WI38 (cell line): Measurements from ENCODE around the gene SLC24A3.

ENCODE experiments used
- H3K4me3 ChIP-seq: 2 replicates; pipeline ENCODE4 v1.5.1; 2011; ENCODE audit warnings: low read depth, mild to moderate bottlenecking, control low read depth, low read length
- TF ChIP-seq, protein P1 (sequence below): IDR thresholded peaks from 2 replicates; pipeline ENCODE4 v1.5.1; 2012; ENCODE audit warnings: low read depth, mild to moderate bottlenecking, control low read depth, low read length

SLC24A3 gene

GRCh38 chr20:19745106-19745505, 532.7 kb downstream of the SLC24A3 start:
- H3K4me3 ChIP-seq: no peak overlapping the region
- TF ChIP-seq, protein P1, sequence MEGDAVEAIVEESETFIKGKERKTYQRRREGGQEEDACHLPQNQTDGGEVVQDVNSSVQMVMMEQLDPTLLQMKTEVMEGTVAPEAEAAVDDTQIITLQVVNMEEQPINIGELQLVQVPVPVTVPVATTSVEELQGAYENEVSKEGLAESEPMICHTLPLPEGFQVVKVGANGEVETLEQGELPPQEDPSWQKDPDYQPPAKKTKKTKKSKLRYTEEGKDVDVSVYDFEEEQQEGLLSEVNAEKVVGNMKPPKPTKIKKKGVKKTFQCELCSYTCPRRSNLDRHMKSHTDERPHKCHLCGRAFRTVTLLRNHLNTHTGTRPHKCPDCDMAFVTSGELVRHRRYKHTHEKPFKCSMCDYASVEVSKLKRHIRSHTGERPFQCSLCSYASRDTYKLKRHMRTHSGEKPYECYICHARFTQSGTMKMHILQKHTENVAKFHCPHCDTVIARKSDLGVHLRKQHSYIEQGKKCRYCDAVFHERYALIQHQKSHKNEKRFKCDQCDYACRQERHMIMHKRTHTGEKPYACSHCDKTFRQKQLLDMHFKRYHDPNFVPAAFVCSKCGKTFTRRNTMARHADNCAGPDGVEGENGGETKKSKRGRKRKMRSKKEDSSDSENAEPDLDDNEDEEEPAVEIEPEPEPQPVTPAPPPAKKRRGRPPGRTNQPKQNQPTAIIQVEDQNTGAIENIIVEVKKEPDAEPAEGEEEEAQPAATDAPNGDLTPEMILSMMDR: no peak

GRCh38 chr20:19745584-19745983, 533.1 kb downstream of the SLC24A3 start:
- H3K4me3 ChIP-seq: no peak overlapping the region
- TF ChIP-seq, protein P1: no peak

- TF ChIP-seq, protein P1: no peak
- no peak overlapping the region for H3K4me3 ChIP-seq
Observed at GRCh38 chr20:19746396-19746795, 534.0 kb downstream of the SLC24A3 start.

DNA sequence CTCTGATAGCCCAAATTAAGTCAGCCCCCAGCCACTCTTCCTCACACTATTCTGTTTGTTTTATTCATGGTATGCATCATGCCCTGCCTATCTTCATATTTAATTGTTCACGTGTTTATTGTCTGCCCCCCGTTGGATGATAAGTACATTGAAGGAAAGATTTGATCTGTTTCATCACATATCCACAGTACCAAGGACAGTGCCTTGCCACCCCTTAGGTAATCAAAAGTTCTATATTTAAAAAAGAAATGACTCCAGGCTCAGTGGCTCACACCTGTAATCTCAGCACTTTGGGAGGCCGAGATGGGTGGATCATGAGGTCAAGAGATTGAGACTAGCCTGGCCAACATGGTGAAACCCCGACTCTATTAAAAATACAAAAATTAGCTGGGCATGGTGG, 535.5 kb downstream of the SLC24A3 start:
- H3K4me3 ChIP-seq: no peak overlapping the region
- TF ChIP-seq, protein P1: no peak

DNA sequence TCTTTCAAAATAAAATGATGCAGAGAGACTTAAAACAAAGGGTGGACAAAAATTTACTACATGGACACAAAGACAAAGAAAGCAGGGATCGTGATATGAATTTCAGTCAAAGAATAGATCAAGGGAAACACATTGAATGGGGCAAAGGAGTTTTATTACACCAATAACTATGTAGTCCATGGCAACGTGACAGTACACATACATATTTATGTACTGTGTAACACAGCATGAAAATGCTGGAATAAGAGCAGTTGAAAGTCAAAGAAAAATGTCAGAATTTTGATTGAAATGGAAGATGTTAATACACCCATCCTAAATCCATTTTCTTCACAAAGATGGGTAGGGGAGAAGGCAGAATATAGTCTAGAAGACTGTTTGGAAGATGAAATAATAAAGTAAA, 536.2 kb downstream of the SLC24A3 start:
- TF ChIP-seq, protein P1: no peak
- no peak overlapping the region for H3K4me3 ChIP-seq

- no peak overlapping the region for H3K4me3 ChIP-seq
- TF ChIP-seq, protein P1: no peak
Observed at GRCh38 chr20:19749618-19750071, 537.2 kb downstream of the SLC24A3 start.

DNA sequence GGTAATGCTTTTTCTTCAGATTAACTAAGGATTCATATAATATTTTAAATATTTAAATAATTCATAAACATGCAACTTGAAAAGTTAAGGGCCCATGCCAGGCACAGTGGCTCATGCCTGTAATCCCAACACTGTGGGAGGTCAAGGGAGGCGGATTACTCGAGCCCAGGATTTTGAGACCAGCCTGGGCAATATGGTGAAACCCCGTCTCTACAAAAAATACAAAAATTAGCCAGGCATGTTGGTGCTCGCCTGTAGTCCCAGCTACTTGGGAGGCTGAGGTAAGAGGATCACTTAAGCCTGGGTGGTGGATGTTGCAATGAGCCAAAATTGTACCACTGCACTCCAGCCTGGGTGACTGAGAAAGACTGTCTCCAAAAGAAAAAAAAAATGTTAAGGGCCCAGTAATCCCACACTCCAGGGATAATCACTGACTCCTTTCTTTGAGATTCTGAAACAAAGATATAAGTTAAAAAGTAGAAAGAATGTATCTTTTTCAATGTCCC, 537.7 kb downstream of the SLC24A3 start:
- H3K4me3 ChIP-seq: no peak overlapping the region
- TF ChIP-seq, protein P1: no peak
